HG03025 (cell line): ENCODE data around the gene ARMC6.
"Not testable (repeated sequence)": the region's sequence is repeated elsewhere in the genome, so short reads cannot be mapped to it uniquely, and the experiment has no call there.

Experiments used
- ATAC-seq: cut with Tn5 transposase; IDR thresholded peaks from one replicate; pipeline ENCODE4 v1.9.1; 2021; ENCODE audit warnings: mild to moderate bottlenecking, moderate library complexity; ENCODE audit not compliant: unreplicated experiment, low FRiP score

ARMC6 gene

DNA sequence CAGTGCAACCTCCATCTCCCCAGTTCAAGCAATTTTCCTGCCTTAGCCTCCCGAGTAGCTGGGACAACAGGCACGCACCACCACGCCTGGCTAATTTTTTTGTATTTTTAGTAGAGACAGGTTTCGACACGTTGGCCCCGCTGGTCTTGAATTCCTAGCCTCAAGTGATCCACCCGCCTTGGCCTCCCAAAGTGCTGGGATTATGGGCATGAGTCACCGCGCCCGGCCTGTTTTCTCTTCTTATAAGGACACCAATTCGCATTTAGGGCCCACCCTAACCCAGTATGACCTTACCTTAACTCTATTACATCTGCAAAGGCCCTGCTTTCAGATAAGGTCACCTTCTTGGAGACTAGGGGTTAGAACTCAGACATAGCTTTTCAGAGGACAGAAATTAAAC lies 69.8 kb downstream of the ARMC6 start:
- no peak for ATAC-seq

DNA sequence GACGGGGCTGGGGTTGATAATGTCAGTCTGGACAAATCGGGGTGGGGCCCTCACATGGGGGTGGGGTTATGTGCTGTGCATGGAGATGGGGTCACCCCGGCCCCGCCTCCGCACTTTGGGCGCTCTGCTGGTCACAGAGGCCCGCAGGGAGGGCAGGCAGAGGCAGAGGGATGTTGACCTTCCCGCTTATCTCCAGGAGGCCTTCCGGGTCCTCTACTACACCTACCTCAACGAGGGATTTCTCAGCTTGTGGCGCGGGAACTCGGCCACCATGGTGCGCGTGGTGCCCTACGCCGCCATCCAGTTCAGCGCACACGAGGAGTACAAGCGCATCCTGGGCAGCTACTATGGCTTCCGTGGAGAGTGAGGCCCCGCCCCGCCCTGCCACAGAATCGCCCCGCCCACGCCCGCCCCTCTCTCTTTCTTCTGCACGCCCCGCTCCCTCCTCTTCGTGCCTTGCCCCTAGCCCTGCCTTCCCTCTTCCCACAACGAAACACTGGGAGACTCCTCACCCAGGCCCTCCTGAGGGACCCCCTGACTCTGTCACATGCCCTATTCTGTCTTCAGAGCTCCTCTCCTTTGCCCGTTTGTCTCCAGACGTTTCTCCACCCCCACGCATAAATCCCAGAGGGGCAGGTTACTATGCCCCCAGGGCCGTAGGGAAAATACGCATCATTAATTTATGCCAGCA lies 72.1 kb downstream of the ARMC6 start:
- no peak for ATAC-seq

DNA sequence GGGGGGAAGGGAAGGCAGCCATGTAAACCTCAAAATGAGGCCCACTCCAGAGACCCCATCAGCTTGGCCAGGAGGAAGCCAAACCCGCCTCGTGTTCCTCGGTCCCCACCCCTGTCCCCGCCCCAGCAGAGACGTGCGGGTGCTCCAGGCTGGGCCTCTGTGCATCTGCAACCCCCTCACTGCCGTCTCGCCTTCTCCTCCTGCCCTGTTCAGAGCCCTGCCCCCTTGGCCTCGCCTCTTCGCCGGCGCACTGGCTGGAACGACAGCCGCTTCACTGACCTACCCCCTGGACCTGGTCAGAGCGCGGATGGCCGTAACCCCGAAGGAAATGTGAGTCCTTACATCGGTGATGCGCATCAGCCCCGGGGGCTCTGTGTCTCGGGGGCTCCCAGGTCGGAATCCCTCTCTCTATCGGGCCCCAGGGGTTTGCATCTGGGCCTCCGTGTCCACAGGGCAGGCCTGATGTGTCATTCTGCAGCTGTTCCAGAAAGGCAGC lies 72.7 kb downstream of the ARMC6 start:
- no peak for ATAC-seq

DNA sequence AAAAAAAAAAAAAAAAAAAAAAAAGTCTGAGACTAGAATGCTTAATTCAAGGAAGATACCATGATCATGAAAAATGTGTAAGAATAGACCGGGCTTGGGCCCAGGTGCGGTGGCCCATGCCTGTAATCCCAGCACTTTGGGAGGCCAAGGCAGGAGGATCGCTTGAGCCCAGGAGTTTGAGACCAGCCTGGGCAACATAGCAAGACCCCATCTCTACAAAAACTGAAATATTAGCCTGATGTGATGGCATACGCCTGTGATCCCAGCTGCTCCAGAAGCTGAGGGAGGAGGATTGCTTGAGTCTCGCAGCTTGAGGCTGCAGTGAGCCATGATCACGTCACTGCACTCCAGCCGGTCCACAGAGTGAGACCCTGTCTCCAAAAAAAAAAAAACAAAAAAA lies 73.5 kb downstream of the ARMC6 start:
- ATAC-seq, result not testable (repeated sequence)

DNA sequence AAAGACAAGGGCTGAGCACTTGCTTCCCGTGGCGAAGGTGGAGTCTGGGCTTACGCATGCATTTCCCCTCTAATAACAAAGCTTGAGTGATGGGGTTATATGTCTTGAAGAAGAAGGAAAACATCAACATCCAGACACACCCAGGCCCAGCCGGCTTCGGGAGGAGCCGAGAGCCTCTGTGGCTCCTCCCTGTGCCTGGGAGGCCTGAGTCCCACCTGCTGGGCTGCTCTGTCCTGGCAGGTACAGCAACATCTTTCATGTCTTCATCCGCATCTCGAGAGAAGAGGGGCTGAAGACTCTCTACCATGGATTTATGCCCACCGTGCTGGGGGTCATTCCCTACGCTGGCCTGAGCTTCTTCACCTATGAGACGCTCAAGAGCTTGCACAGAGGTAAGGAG lies 74.3 kb downstream of the ARMC6 start:
- ATAC-seq, result no peak
